22Rv1 (cell line): Measurements from ENCODE around the gene IL17RA.

Experiments
- ZFX ChIP-seq: fragments of 450-650 bp; IDR thresholded peaks from 2 replicates; pipeline ENCODE4 v1.6.1; 2017; ENCODE audit warnings: antibody characterized with exemption, borderline replicate concordance
- TF ChIP-seq, protein P1 (sequence below): fragments of 450-650 bp; IDR thresholded peaks from 2 replicates; pipeline ENCODE4 v1.5.1; 2017; ENCODE audit warnings: mild to moderate bottlenecking

- TF ChIP-seq, protein P1, sequence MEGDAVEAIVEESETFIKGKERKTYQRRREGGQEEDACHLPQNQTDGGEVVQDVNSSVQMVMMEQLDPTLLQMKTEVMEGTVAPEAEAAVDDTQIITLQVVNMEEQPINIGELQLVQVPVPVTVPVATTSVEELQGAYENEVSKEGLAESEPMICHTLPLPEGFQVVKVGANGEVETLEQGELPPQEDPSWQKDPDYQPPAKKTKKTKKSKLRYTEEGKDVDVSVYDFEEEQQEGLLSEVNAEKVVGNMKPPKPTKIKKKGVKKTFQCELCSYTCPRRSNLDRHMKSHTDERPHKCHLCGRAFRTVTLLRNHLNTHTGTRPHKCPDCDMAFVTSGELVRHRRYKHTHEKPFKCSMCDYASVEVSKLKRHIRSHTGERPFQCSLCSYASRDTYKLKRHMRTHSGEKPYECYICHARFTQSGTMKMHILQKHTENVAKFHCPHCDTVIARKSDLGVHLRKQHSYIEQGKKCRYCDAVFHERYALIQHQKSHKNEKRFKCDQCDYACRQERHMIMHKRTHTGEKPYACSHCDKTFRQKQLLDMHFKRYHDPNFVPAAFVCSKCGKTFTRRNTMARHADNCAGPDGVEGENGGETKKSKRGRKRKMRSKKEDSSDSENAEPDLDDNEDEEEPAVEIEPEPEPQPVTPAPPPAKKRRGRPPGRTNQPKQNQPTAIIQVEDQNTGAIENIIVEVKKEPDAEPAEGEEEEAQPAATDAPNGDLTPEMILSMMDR: no peak
- no peak for TF ChIP-seq ZFX
These were observed 64.4 kb downstream of the IL17RA start for GRCh38 chr22:17149076-17149815.
